Occipital lobe (tissue), 2 donors: Measurements from ENCODE around the gene ALDH18A1. TPM values are rescaled to one million over a fixed set of nuclear protein-coding genes. Genes with fewer than 3 reads are reported as not detected.

Experiments
- DNase-seq: peaks from one replicate; lab custom pipeline; 2025; lab: John Stamatoyannopoulos, UW
- total RNA-seq: library from RNA; depleted of rRNA; stranded (reverse); fragments of >200 nt; gene quantifications from one replicate; pipeline ENCODE4 v1.2.3, GENCODE V29; 2014

Gene ALDH18A1
- total RNA-seq, 1 donor from 2014 or later, result 39.8 TPM

GRCh38 chr10:95558593-95559320 lies 97.8 kb downstream of the ALDH18A1 start:
- DNase-seq, result no peak

GRCh38 chr10:95556994-95557767 lies 99.3 kb downstream of the ALDH18A1 start:
- DNase-seq, result no peak

Other genes starting within 250 kb of the ALDH18A1 start
- gene SORBS1, start 95.3 kb downstream of the ALDH18A1 start, total RNA-seq, result 123 TPM
- gene TCTN3, start 37.2 kb upstream of the ALDH18A1 start, total RNA-seq, result 16.5 TPM
- 9.4 TPM for gene ENTPD1, start 99.5 kb upstream of the ALDH18A1 start, total RNA-seq